ENCODE results near the gene STAG1. TPM values are rescaled to one million over a fixed set of nuclear protein-coding genes. Genes with fewer than 3 reads are reported as not detected.
A peak's percentile ranks its signal among the peaks of the same experiment; 100 is the strongest.

STAG1 gene
- total RNA-seq, 1 donor = 58.6 TPM

DNA sequence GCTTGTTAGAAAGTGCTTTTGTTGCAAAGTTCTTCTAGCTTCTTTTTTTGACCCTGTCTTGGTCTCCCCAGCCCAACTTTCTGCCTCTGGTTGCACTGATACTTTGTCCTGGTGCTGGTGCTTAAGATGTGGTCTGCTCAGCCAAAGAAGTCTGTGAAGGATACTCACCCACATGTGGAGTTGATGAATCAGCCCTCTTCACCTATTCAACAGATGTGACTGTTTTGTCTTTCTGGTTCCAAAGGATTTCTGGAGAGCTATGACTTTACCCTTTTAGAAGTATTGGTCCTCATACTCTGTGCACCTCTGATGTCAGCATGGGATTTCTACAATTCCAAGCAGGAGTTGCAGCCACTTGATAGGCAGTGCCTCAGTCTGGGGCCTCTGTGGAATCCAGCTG is 418.0 kb downstream of the STAG1 start:
- no peak for DNase-seq (ENCODE audit: insufficient read length, low spot score, missing footprints)
- Histone ChIP-seq H3K4me2 (ENCODE audit: insufficient read depth, low read length) (no peak overlapping the region), H3K4me1 (ENCODE audit: insufficient read depth, low read length) (peaks cover 48% of the 10 kb centered on the region)

DNA sequence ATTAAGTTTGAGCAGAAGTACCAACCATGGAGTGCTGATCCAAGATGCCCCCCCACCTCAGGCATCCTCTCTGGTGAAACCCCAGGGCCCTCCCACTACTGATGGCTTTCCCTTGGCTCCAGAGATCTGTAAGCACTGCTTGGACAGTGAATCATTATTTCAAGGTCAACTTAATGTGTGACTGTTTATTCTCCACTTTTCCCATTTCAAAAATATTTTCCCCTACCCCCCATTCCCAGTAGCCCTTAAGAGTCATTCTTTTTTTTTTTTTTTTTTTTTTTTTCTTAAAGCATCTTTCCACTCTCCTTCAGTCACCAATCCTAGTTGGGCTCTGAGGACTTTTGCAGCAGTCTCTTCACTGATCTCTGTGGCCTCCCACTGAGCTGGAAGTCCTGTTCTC is 419.4 kb downstream of the STAG1 start:
- H3K4me2 ChIP-seq (ENCODE audit: insufficient read depth, low read length) = peak overlapping the region; percentile 4
- peaks cover 48% of the 10 kb centered on the region for H3K4me1 ChIP-seq (ENCODE audit: insufficient read depth, low read length)
- H4K20me1 ChIP-seq (ENCODE audit: insufficient read depth, low read length) = no peaks in the 10 kb centered on the region
- H3K27me3 ChIP-seq (ENCODE audit: insufficient read depth, low read length) = no peaks in the 10 kb centered on the region
- no peaks in the 10 kb centered on the region for H3K9me3 ChIP-seq (ENCODE audit: low read depth, low read length)
- H3K4me3 ChIP-seq (ENCODE audit: insufficient read depth, low read length) = no peak overlapping the region
- no peak for TF ChIP-seq CTCF (IDR thresholded peaks at IDR 0.05; ENCODE audit: extremely low read depth, low read depth, low read length)
- H3K36me3 ChIP-seq (ENCODE audit: insufficient read depth, low read length) = peaks cover 17% of the 10 kb centered on the region
- DNase-seq (ENCODE audit: insufficient read length, low spot score, missing footprints) = peak; percentile 87
- H3K79me2 ChIP-seq (ENCODE audit: insufficient read depth, low read length) = no peaks in the 10 kb centered on the region
- no peak overlapping the region for H2AFZ ChIP-seq (ENCODE audit: low read length)
- peak overlapping the region; percentile 60 for H3K27ac ChIP-seq (ENCODE audit: low read depth, low read length)

More for the DNA sequence above, 418.0 kb downstream of the STAG1 start:
- Histone ChIP-seq H4K20me1 (ENCODE audit: insufficient read depth, low read length) (no peaks in the 10 kb centered on the region), H3K27me3 (ENCODE audit: insufficient read depth, low read length) (no peaks in the 10 kb centered on the region), H3K36me3 (ENCODE audit: insufficient read depth, low read length) (peaks cover 8% of the 10 kb centered on the region), H3K9me3 (ENCODE audit: low read depth, low read length) (no peaks in the 10 kb centered on the region), H3K79me2 (ENCODE audit: insufficient read depth, low read length) (no peaks in the 10 kb centered on the region), H3K4me3 (ENCODE audit: insufficient read depth, low read length) (no peak overlapping the region), H2AFZ (ENCODE audit: low read length) (no peak overlapping the region), H3K27ac (ENCODE audit: low read depth, low read length) (peak overlapping the region; percentile 14)
- no peak for TF ChIP-seq CTCF (IDR thresholded peaks at IDR 0.05; ENCODE audit: extremely low read depth, low read depth, low read length)

DNA sequence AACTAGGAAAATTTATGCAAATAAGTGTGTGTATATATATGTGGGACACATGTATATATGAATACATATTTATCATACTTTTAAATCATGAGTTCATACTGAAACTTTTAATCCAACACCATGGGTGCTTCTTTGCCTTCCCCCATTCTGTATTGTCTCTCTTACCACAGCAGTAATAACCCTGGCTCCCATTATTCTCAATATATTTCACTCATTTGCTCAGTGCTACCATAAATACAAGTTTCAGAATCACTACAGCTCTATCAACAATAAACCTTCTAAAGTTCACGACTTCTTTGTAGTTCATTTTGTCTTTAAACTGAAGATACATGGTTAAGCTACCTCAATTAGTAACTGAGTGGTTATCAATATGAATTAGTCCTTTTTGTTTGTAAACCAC is 419.9 kb downstream of the STAG1 start:
- no peak for DNase-seq (ENCODE audit: insufficient read length, low spot score, missing footprints)
- Histone ChIP-seq H3K9me3 (ENCODE audit: low read depth, low read length) (no peaks in the 10 kb centered on the region), H4K20me1 (ENCODE audit: insufficient read depth, low read length) (no peaks in the 10 kb centered on the region), H3K4me2 (ENCODE audit: insufficient read depth, low read length) (no peak overlapping the region), H3K4me3 (ENCODE audit: insufficient read depth, low read length) (no peak overlapping the region), H3K36me3 (ENCODE audit: insufficient read depth, low read length) (peaks cover 17% of the 10 kb centered on the region), H3K27ac (ENCODE audit: low read depth, low read length) (peak overlapping the region; percentile 60), H3K27me3 (ENCODE audit: insufficient read depth, low read length) (no peaks in the 10 kb centered on the region), H3K79me2 (ENCODE audit: insufficient read depth, low read length) (no peaks in the 10 kb centered on the region), H2AFZ (ENCODE audit: low read length) (no peak overlapping the region), H3K4me1 (ENCODE audit: insufficient read depth, low read length) (peaks cover 45% of the 10 kb centered on the region)
- no peak for TF ChIP-seq CTCF (IDR thresholded peaks at IDR 0.05; ENCODE audit: extremely low read depth, low read depth, low read length)

GRCh38 chr3:136330900-136331299 is 421.3 kb downstream of the STAG1 start:
- no peak overlapping the region for H2AFZ ChIP-seq (ENCODE audit: low read length)
- no peak for TF ChIP-seq CTCF (IDR thresholded peaks at IDR 0.05; ENCODE audit: extremely low read depth, low read depth, low read length)
- DNase-seq (ENCODE audit: insufficient read length, low spot score, missing footprints) = no peak
- no peak overlapping the region for H3K27ac ChIP-seq (ENCODE audit: low read depth, low read length)
- peaks cover 31% of the 10 kb centered on the region for H3K4me1 ChIP-seq (ENCODE audit: insufficient read depth, low read length)
- H3K79me2 ChIP-seq (ENCODE audit: insufficient read depth, low read length) = no peaks in the 10 kb centered on the region
- no peaks in the 10 kb centered on the region for H4K20me1 ChIP-seq (ENCODE audit: insufficient read depth, low read length)
- no peaks in the 10 kb centered on the region for H3K9me3 ChIP-seq (ENCODE audit: low read depth, low read length)
- peaks cover 26% of the 10 kb centered on the region for H3K36me3 ChIP-seq (ENCODE audit: insufficient read depth, low read length)
- H3K4me3 ChIP-seq (ENCODE audit: insufficient read depth, low read length) = no peak overlapping the region
- H3K27me3 ChIP-seq (ENCODE audit: insufficient read depth, low read length) = no peaks in the 10 kb centered on the region
- H3K4me2 ChIP-seq (ENCODE audit: insufficient read depth, low read length) = no peak overlapping the region
